NCI-H1417 (cell line): Measurements from ENCODE around the gene DDX42.
"Not testable (repeated sequence)": the region's sequence is repeated elsewhere in the genome, so short reads cannot be mapped to it uniquely, and the experiment has no call there.

Source experiments
- DNase-seq, 3 experiments: peaks; one replicate each; lab custom pipeline; 2025; lab: John Stamatoyannopoulos, UW

The DDX42 gene

DNA sequence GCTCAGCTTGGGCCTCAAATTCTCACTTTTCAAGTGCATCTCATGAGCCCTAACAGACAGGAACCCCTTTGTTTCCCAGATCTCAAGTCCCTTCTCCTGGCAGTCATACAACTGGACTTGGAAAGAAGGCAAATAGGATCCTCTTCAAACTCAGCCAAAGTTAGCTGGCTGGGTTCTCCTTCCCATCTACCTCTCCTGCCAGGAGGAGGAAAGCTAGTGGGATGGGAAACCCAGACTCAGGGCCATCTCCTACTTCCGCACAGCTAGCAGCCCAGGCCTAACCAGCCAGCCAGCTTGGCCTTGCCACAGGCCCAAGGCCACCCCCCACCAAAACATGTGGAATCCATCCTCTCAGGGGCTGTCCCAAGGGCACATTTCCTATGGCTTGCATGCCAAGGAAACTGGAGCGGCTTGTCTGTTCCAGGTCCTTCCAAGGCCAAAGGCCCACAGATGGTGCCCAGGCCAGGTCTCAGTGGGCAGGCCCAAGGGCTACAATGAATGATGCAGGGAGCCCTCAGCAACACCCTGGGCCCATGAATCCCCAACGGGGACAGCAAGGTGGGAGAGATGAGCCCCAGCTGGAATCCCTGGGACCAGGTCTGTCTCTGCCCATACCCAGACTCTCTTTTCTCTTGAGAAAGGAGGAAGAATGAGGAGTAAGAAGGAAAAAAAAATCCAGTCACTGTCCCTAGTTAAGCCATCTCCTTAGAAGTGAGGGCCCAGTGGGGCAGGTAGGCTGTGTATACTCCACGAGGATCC lies 66.8 kb downstream of the DDX42 start:
- no peak for DNase-seq

DNA sequence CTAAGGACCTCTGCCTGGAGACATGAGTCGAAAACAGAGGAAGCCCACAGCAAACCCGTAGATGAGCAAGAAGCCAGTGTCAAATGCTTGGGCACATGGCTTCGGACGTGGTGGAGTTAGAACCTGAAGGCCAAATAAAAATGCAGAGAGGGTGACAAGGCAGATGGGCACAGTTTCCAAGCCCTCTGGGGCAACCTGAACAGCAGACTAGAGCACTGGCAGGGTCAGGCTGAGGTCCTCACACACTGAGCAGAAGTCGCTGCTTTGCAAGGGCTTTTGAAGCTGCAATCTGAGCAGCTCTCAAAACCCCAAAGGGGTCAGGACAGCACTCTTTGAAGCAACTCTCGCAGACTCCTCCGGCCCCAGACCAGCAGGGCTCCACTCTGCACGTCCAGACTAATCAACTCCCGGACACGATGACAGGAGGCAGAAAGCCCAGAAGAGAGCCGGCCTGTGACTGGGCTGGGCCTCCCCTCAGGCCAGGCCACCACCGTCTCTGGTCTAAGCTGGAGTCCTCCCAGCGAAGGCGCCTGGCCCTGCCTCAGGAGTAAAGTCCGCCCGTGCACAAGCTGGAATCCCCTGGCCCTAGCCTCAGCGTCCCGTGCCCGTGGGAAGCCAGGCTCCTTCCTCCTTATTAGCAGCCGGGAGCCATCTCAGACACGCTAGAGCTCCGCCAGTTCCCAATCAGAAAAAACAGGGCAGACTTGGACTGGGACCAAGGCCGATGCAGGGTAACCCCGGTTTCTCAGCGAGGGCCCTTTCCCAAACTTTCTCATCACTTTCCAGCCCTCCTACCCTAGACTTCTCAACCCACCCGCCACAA lies 67.6 kb downstream of the DDX42 start:
- peak; percentile 21 to 58 (median 55) for DNase-seq

DNA sequence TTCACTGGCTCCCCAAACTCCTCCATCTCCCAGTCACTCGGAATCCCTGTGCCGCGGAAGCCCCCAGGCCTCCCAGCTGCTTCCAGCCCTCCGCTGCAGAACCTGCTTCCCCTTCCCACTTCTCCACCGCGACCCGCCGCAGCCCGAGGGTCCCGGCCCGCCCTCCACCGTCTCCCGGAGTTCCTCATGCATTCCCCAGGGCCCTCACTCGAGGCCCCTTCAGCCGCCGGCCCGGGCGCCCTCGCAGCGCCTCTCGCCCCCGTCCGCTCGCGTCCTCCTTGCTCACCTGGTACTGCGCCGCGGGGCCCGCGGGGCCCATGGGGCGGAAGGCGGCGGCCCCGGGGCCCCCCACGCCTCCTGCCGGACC lies 68.2 kb downstream of the DDX42 start:
- peak in 1 of 3 experiments; percentile 72 for DNase-seq

DNA sequence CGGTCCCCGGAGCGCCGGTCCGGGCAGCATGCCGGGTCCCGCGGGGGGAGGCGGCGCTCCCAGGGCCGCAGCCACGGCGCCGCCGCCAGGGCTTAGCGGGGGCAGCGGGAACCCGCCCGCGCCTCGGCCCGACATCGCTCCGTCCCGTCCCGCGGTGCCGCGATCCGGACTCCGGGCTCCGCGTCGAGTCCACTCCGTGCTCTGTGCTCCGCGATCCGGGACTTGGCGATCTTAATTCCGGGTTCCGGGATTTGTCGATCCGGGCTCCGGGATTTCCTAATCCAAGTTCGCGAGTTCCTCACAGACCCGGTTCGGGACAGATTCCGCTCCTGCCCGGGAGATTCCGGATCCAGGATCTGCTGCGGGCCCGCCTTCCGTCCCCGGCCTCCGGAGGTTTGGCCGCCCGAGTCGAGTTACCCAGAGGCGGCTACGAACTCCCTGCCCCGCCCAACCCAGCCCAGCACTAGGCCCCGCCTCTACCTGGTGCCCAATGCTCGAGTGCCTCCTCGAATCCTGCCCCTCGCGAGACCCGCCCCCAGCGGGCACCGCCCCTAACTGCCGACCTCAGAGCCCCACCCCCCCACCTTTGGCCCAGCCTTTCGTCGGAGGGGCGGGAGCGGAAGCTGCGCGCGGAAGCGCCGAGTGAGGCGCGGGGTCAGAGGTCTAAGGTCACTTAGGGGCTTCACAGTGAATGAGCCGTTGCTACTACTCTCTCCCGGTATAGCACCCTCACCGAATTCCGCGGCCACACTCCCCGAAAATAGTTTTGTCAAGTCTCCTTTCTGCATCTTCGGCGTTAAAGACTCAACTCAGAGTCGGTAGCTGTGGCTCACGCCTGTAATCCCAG lies 68.8 kb downstream of the DDX42 start, which contains the start of gene SMARCD2:
TSS of gene SMARCD2 (minus strand) at position 146 of the 847 bp plus-strand sequence. CDS start at position 135, 11 bp downstream.
- DNase-seq = peak; percentile 98 to 99 (median 98)

DNA sequence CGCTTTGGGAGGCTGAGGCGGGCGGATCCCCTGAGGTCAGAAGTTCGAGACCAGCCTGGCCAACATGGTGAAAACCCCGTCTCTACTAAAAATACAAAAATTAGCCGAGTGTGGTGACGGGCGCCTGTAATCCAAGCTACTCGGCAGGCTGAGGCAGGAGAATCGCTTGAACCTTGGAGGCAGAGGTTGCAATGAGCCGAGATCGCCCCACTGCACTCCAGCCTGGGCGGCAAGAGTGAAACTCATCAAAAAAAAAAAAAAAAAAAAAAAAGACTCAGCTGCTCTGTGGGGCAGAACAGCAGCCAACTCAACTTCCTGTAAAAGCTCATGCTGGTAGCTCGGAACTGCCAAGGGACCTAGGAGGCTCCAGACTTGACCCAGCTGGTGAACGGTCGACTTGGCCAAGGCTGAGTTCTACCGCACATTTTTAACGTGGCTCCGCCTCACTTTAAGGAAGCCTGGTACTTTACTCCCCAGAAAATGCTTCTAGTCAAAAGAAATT lies 69.5 kb downstream of the DDX42 start:
- peak in 1 of 3 experiments; percentile 45 for DNase-seq

DNA sequence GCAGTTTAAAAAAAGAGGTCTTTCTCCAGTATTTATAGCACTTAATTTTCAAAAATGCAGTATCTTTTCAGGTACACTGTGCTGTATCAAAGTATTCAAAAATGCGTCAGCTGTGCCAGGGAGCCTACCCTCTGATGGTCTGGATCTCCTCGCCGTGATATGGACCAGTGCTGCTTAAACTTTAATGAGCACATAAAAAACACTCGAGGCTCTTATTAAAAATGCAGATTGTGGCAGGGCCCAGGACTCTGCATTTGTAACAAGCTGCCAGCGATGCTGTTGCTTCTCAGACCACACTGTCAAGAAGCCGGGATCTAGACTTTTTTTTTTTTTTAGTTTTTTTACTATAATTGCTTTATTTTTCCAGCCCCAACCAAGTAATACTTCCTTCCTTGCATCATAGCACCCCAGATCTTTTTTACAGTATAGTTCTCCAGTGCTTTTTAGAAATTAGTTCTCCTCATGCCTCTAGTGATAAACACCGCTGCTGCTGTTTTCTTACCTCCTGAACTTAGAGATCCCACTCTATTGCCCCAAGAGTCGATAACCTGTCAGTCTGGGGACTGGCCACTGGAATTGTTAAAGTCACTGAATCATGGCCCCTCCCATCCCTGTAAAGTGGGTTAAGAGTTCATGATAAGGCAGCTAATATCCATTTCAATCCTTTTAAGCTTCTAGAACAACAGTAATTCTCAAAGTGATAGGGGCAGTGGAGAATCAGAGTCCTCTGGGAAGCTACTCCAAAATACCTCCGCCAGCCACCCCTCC lies 70.1 kb downstream of the DDX42 start:
- DNase-seq = no peak

DNA sequence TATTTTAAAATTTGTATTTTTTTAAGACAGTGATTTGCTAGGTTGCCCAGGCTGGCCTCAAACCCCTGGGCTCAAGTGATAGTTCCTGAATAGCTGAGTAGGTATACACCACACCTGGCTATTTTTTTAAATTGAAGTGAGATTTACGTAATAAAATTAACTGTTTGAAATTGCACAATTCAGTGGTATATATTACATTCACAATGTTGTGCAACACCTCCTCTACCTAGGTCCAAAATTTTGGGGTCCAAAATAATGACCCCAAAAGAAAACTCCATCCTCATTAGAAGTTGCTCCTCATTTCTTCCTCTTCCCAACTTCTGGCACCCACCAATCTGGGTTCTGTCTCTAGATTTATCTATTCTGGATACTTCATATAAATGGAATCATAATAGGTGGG lies 71.5 kb downstream of the DDX42 start:
- no peak for DNase-seq

DNA sequence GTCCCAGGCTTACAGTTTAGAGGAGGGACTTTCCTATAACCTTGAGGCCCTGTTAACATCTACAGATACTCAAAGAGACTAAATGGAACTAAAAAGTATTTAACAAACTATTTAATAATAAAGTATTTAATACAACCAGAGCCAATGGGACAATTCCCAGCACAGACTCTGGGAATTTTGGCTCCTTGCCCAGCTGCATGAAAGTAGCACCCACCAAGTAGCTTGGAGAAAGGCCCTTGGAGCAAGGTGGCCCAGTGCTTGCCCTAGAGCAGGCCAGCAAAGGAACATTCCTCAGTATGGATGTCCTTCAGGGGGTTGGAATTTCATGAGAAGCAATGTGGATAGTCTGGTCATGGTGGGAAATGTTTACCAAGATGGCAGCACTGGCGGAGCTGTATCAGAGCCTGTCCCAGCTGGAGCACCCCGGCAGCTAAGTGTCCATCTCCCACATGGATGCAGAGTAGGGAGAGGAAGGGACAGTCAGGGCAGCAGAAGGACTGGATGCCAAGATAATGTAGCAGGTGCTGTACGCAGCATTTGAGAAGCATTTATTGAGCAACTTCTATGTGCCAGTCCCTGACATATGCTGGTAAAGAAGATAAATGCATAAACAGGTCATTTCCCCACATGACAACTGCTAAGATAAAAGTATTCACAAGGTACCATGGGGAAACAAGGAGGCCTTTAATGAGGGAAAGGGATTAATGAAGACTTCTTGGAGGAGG lies 73.7 kb downstream of the DDX42 start:
- no peak for DNase-seq

DNA sequence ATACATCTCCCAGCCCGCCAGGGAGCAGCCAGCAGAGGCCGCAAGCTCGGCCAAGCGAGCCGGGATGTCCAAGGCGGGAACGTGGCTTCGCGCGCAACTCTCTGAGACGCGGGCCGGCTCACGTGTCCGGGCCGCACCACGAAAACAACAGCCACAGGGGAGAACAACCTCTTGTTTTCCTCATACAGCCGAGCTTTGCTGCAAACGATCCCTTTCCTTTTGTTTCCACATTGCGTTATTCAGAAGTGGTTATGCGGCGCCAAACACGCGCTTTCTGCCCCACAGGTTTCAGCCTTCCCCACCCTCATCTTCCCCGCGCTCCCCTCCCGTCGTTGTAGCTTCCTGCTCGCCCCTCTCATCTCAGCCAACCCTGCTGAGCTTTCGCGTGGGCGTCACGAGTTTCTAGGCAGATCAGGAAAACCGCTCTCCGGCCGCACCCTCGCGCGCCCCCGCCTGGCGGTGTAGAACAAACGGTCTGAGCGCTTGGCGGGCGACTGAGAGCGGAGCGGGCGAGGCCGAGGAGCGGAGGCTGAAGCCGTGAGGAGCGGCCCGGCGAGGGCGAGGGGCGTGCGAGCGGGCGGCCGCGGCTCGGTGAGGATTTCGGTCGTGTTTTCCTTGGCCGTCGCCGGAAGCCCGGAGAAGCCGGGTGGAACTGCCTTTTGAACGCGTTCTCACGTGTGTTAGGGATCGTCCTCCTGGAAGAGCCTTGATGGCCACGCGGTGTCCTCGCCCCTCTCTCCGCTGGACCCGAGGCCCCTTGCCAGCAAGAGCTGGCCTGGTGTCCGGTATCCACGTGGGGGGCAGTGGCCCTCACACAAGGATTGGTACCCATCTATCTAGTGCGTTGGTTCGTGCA lies 75.1 kb downstream of the DDX42 start:
- peak in 1 of 3 experiments; percentile 34 for DNase-seq

DNA sequence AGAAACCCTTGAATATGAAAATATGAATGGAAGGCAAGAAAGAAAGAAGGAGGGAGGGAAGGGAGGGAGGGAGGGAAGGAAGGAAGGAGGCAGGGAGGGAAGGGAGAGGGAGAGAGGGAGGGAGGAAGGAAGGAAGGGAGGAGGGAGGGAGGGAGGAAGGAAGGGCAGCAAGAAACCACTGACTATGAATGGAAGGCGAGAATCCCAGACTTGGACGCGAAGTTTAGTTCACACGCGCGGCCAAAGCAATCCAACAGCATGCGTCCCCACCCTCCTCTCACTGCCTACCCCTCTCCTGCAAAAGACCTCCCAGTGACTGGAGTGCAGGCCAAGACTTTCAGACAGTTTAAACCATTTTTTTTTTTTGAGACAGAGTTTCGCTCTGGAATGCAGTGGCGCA lies 76.4 kb downstream of the DDX42 start:
- no peak for DNase-seq

DNA sequence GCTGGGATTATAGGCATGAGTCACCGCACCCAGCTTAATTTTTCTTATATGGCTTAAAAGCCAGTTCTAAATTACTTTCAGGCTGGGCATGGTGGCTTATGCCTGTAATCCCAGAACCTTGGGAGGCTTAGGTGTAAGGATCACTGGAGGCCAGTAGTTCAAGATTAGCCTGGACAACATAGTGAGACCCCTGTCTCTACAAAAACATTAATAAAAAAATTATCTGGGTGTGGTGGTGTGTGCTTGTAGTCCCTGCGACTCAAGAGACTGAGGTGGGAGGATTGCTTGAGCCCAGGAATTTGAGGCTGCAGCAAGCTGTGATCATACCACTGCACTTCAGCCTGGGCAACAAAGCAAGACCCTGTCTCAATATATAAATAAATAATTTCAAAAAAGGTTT lies 79.3 kb downstream of the DDX42 start:
- no peak for DNase-seq

DNA sequence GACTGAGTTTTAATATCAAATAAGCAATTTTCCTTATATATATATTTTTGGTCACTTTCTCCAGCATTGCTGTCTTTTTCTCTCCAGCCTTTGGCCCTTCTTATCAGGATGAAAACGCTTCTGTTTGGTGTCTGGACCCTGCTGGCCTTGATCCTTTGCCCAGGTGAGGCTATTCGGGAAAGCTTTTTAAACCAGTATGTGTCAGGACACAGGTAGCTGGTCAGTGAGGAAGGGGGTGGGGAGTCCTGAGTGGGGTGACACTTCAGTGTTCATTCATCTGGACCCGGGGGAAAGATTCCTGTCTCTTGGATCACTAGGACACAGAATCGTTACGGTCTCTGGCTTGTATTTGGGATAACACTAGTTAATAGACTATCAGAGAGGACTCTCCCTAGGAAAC lies 80.7 kb downstream of the DDX42 start:
- no peak for DNase-seq

DNA sequence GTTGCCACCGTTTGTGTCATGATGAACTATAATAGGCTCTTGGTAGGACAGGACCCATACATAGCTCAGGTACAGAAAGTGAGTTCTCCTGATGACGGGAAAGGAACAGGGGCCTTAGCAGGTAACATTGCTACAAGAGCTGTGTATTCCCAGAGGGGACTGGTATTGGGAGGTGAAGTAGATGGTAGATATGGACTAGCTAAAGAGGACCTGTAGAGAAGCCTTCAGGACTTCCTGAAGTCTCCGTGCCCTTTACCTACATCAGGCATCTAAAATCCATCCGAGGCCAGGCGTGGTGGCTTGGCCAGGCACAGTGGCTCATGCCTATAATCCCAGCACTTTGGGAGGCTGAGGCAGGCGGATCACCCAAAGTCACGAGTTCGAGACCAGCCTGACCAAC lies 81.2 kb downstream of the DDX42 start:
- no peak for DNase-seq

DNA sequence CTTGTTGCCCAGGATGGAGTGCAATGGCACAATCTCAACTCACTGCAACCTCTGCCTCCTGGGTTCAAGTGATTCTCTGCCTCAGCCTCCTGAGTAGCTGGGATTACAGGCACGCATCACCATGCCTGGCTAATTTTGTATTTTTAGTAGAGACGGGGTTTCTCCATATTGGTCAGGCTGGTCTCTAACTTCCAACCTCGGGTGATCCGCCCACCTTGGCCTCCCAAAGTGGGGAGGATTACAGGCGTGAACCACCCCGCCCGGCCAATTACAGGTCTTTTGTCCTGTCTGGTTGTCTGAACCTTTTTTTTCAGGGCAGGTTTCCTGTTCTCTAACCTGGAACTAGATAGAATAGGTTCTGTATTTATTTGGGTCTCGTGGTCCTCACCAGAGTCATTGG lies 82.5 kb downstream of the DDX42 start:
- not testable (repeated sequence) for DNase-seq

DNA sequence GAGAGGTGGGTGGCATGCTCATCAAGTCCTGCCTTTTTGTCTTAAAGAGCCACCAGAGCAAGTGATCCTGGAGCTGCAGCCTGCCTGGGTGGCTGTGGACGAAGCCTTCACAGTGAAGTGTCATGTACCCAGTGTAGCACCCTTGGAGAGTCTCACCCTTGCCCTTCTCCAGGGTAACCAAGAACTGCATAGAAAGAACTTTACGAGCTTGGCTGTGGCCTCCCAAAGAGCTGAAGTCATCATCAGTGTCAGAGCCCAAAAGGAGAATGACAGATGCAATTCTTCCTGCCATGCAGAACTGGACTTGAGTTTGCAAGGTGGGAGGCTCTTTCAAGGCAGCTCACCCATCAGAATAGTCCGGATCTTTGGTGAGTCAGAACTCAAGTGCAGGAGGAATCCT lies 85.3 kb downstream of the DDX42 start:
- DNase-seq = no peak

DNA sequence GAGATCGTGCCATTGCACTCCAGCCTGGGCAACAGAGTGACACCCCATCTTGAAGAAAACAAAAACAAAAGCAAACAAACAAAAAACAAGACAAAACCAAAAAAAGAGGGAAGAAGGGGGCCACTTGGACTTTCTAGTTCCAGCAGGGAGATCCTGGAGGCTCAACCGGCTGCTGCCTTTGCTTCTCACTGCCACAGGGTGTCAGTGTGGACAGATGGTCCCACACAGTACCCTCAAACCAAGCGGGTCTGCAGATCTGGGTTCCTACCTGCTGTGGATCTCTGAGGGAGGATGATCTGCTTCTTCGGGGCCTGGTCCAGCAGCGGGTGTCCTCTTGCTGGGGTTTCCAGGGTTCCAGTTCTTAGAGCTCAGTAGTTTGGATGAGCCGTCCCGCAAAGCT lies 92.7 kb downstream of the DDX42 start:
- DNase-seq = not testable (repeated sequence)
